SK-N-SH (cell line): ENCODE data around the gene PARVB.

Source experiments
- EP300 ChIP-seq, 2 experiments: IDR thresholded peaks; 2 replicates each; pipeline versions ENCODE4 v1.4.0 to v1.6.1; 2012; ENCODE audit warnings: borderline replicate concordance in 1 of 2, low read depth in 1 of 2, low read length in 1 of 2
- EZH2phosphoT487 ChIP-seq: fragments of 200-600 bp; sonication (generic); IDR thresholded peaks from 2 replicates; pipeline ENCODE4 v1.6.1; 2017; ENCODE audit warnings: low read depth, mixed run types, mild to moderate bottlenecking, antibody characterized with exemption, moderate library complexity, borderline replicate concordance
- RAD21 ChIP-seq: IDR thresholded peaks from 2 replicates; pipeline ENCODE4 v1.6.1; 2012; ENCODE audit warnings: mild to moderate bottlenecking, low read length
- RFX5 ChIP-seq: IDR thresholded peaks from 2 replicates; pipeline ENCODE4 v1.6.1; 2012; ENCODE audit warnings: mild to moderate bottlenecking, improper control_type of control experiment, low read length
- SIN3A ChIP-seq: IDR thresholded peaks from 2 replicates; pipeline ENCODE4 v1.6.1; 2012; ENCODE audit warnings: low read depth, mild to moderate bottlenecking, low read length, moderate library complexity, borderline replicate concordance
- TF ChIP-seq, protein P1 (sequence below): IDR thresholded peaks from 2 replicates; pipeline ENCODE4 v1.4.0; 2012; ENCODE audit warnings: low read depth
- TF ChIP-seq, protein P2 (sequence below): fragments of 200-600 bp; sonication (generic); IDR thresholded peaks from 2 replicates; pipeline ENCODE4 v1.6.1; 2017; ENCODE audit warnings: antibody characterized with exemption, mild to moderate bottlenecking, moderate library complexity
- TF ChIP-seq, protein P3 (sequence below): IDR thresholded peaks from 2 replicates; pipeline ENCODE4 v1.4.0; 2012; ENCODE audit warnings: low read depth, borderline replicate concordance

DNA sequence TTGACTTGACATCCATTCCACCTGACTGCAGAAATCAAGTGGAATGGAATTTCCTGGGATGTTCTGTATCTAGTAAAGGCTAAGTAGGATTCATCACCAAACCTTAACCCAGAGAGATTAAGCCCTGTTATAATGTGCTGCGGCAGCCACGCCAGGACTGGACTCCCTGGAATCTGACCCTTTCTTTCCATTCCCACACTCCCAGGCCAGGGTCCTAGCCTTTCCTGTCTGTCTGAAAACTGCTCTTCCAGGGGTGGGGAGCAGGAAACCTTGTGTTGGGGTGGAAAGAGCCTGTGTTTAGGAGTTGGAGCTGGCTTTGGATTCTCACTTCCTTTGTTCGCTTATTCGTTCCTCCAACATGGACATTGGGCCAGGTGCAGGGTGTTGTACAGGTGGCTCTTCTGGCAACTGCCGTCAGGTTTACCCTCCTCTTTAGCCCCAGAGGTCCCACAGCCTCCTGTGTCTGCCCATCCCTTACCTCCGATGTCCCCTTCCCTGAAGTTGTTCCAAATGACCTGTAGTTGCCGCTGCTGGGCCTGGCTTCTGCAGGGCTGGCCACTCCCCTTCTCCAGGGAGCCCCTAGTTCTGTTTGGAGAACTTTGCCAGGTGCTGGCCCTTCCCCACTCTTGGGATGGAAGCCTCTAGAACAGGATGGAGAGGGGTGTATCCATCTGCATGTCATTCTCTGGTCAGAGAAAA is 20.5 kb upstream of the PARVB start:
- TF ChIP-seq, protein P1, sequence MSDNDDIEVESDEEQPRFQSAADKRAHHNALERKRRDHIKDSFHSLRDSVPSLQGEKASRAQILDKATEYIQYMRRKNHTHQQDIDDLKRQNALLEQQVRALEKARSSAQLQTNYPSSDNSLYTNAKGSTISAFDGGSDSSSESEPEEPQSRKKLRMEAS = no peak
- no peak for TF ChIP-seq EP300 (IDR thresholded peaks at IDR 0.05; ENCODE audit: borderline replicate concordance in 1 of 2, low read depth in 1 of 2, low read length in 1 of 2)
- TF ChIP-seq, protein P2, sequence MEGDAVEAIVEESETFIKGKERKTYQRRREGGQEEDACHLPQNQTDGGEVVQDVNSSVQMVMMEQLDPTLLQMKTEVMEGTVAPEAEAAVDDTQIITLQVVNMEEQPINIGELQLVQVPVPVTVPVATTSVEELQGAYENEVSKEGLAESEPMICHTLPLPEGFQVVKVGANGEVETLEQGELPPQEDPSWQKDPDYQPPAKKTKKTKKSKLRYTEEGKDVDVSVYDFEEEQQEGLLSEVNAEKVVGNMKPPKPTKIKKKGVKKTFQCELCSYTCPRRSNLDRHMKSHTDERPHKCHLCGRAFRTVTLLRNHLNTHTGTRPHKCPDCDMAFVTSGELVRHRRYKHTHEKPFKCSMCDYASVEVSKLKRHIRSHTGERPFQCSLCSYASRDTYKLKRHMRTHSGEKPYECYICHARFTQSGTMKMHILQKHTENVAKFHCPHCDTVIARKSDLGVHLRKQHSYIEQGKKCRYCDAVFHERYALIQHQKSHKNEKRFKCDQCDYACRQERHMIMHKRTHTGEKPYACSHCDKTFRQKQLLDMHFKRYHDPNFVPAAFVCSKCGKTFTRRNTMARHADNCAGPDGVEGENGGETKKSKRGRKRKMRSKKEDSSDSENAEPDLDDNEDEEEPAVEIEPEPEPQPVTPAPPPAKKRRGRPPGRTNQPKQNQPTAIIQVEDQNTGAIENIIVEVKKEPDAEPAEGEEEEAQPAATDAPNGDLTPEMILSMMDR = no peak
- TF ChIP-seq EZH2phosphoT487 = no peak
- TF ChIP-seq RAD21 = no peak
- no peak for TF ChIP-seq SIN3A
- TF ChIP-seq, protein P3, sequence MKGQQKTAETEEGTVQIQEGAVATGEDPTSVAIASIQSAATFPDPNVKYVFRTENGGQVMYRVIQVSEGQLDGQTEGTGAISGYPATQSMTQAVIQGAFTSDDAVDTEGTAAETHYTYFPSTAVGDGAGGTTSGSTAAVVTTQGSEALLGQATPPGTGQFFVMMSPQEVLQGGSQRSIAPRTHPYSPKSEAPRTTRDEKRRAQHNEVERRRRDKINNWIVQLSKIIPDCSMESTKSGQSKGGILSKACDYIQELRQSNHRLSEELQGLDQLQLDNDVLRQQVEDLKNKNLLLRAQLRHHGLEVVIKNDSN = no peak
- TF ChIP-seq RFX5 = no peak
